ENCODE results near the gene SLK.

The SLK gene

GRCh38 chr10:104038958-104039752, 72.2 kb downstream of the SLK start:
- TF ChIP-seq CTCF (IDR thresholded peaks at IDR 0.05; ENCODE audit: low read depth, low read length, missing control alignments), result no peak
- no peak overlapping the region for H3K4me3 ChIP-seq (ENCODE audit: low read depth, low read length)
- no peak for DNase-seq (ENCODE audit: low read depth)
- in situ Hi-C loops (cut with HindIII; ENCODE audit: low sequenced_read_pairs), result no loop called here

GRCh38 chr10:104040382-104040781, 73.4 kb downstream of the SLK start:
- in situ Hi-C loops (cut with HindIII; ENCODE audit: low sequenced_read_pairs), result no loop called here
- DNase-seq (ENCODE audit: low read depth), result no peak
- H3K4me3 ChIP-seq (ENCODE audit: low read depth, low read length), result no peak overlapping the region
- no peak for TF ChIP-seq CTCF (IDR thresholded peaks at IDR 0.05; ENCODE audit: low read depth, low read length, missing control alignments)

- no peak for TF ChIP-seq CTCF (IDR thresholded peaks at IDR 0.05; ENCODE audit: low read depth, low read length, missing control alignments)
- H3K4me3 ChIP-seq (ENCODE audit: low read depth, low read length), result no peak overlapping the region
- in situ Hi-C loops (cut with HindIII; ENCODE audit: low sequenced_read_pairs), result no loop called here
- DNase-seq (ENCODE audit: low read depth), result no peak
Measured at GRCh38 chr10:104040862-104041789, 74.2 kb downstream of the SLK start.

- DNase-seq (ENCODE audit: low read depth), result no peak
- no peak for TF ChIP-seq CTCF (IDR thresholded peaks at IDR 0.05; ENCODE audit: low read depth, low read length, missing control alignments)
- H3K4me3 ChIP-seq (ENCODE audit: low read depth, low read length), result no peak overlapping the region
- in situ Hi-C loops (cut with HindIII; ENCODE audit: low sequenced_read_pairs), result no loop called here
Measured at GRCh38 chr10:104041891-104042535, 75.1 kb downstream of the SLK start.

- no peak for DNase-seq (ENCODE audit: low read depth)
- in situ Hi-C loops (cut with HindIII; ENCODE audit: low sequenced_read_pairs), result no loop called here
- no peak overlapping the region for H3K4me3 ChIP-seq (ENCODE audit: low read depth, low read length)
- no peak for TF ChIP-seq CTCF (IDR thresholded peaks at IDR 0.05; ENCODE audit: low read depth, low read length, missing control alignments)
Measured at GRCh38 chr10:104043185-104043830, 76.4 kb downstream of the SLK start.

- TF ChIP-seq CTCF (IDR thresholded peaks at IDR 0.05; ENCODE audit: low read depth, low read length, missing control alignments), result no peak
- in situ Hi-C loops (cut with HindIII; ENCODE audit: low sequenced_read_pairs), result no loop called here
Measured at GRCh38 chr10:104043854-104044253, 76.9 kb downstream of the SLK start.

More at GRCh38 chr10:104043854-104044253, 76.9 kb downstream of the SLK start:
- H3K4me3 ChIP-seq (ENCODE audit: low read depth, low read length), result no peak overlapping the region
- DNase-seq (ENCODE audit: low read depth), result no peak
